Measurements from ENCODE around the gene CD2.

CD2 gene

GRCh38 chr1:116754198-116754977 lies at the start of gene CD2:
TSS of gene CD2 (plus strand) at chr1:116754430. CDS start at chr1:116754493, 63 bp downstream.
- no peak for DNase-seq

- no peak for DNase-seq
Observed at GRCh38 chr1:116706123-116706522, 48.1 kb upstream of the CD2 start.

GRCh38 chr1:116706841-116707240 lies 47.4 kb upstream of the CD2 start:
- no peak for DNase-seq

GRCh38 chr1:116708255-116708900 lies 45.9 kb upstream of the CD2 start:
- peak; percentile 26 to 41 for DNase-seq

- DNase-seq = no peak
Observed at GRCh38 chr1:116709666-116710167, 44.5 kb upstream of the CD2 start.

- DNase-seq = peak; percentile 73 to 80
Observed at GRCh38 chr1:116710420-116711262, 43.6 kb upstream of the CD2 start.

- peak; percentile 72 to 76 for DNase-seq
Observed at GRCh38 chr1:116711263-116711840, 42.9 kb upstream of the CD2 start.

GRCh38 chr1:116712510-116712909 lies 41.7 kb upstream of the CD2 start:
- no peak for DNase-seq

GRCh38 chr1:116713474-116713873 lies 40.8 kb upstream of the CD2 start:
- no peak for DNase-seq

- no peak for DNase-seq
Observed at GRCh38 chr1:116716391-116716790, 37.8 kb upstream of the CD2 start.

GRCh38 chr1:116717318-116717717 lies 36.9 kb upstream of the CD2 start:
- peak; percentile 13 to 26 for DNase-seq

- DNase-seq = no peak
Observed at GRCh38 chr1:116720364-116721038, 33.7 kb upstream of the CD2 start.

- DNase-seq = no peak
Observed at GRCh38 chr1:116721039-116721405, 33.2 kb upstream of the CD2 start.

GRCh38 chr1:116721451-116722007 lies 32.7 kb upstream of the CD2 start:
- no peak for DNase-seq

- DNase-seq = peak; percentile 6 to 15
Observed at GRCh38 chr1:116722016-116722838, 32.0 kb upstream of the CD2 start.

GRCh38 chr1:116724765-116725375 lies 29.4 kb upstream of the CD2 start:
- peak; percentile 57 to 70 for DNase-seq

- no peak for DNase-seq
Observed at GRCh38 chr1:116725798-116726197, 28.4 kb upstream of the CD2 start.

- DNase-seq = no peak
Observed at GRCh38 chr1:116726872-116727820, 27.1 kb upstream of the CD2 start.

GRCh38 chr1:116731439-116731838 lies 22.8 kb upstream of the CD2 start:
- DNase-seq = no peak

Measured in SHP77 (cell line).